ENCODE data around the gene JPH2. TPM values are rescaled to one million over a fixed set of nuclear protein-coding genes. Genes with fewer than 3 reads are reported as not detected.

The JPH2 gene
- total and polyA plus RNA-seq, 2 of the 4 experiments (the other 2 are of a cell fraction), result 0.44 to 0.54 TPM

- Histone ChIP-seq H3K27me3 (ENCODE audit: control insufficient read depth, insufficient read depth, low read length) (peaks cover 7% of the 10 kb centered on the region), H3K4ac (ENCODE audit: low read depth, low read length) (no peak overlapping the region; the same call in 1 of the 2 replicates), H4K8ac (ENCODE audit: low read depth in 2 of 2, low read length in 2 of 2) (no peak overlapping the region), H3K18ac (ENCODE audit: low read depth, low read length) (no peak overlapping the region), H3K4me1 (ENCODE audit: control insufficient read depth, insufficient read depth, low read length) (peaks cover 1% of the 10 kb centered on the region; the same call in 1 of the 2 replicates), H4K91ac (ENCODE audit: insufficient read depth, low read depth, low read length) (no peak overlapping the region), H3K56ac (ENCODE audit: extremely low read depth, insufficient read depth, low read length) (no peak overlapping the region), H3K27ac (ENCODE audit: insufficient read depth, low read length) (no peak overlapping the region), H3K9me1 (ENCODE audit: insufficient read depth, low read length) (no peaks in the 10 kb centered on the region; the same call in 1 of the 2 replicates), H3K14ac (replicated peaks; ENCODE audit: low read depth, low read length) (no peak overlapping the region), H3K9ac (ENCODE audit: low read depth, low read length) (no peak overlapping the region), H3K23ac (ENCODE audit: low read depth, low read length) (no peak overlapping the region), H2BK120ac (ENCODE audit: low read depth, low read length) (no peak overlapping the region), H3K4me3 (ENCODE audit: insufficient read depth, low read depth, low read length) (no peak overlapping the region), H4K20me1 (ENCODE audit: insufficient read depth, low read length) (no peaks in the 10 kb centered on the region), H3K4me2 (ENCODE audit: low read depth, low read length) (no peak overlapping the region), H2AK5ac (ENCODE audit: low read depth, low read length) (no peak overlapping the region), H3K36me3 (ENCODE audit: control insufficient read depth, insufficient read depth, low read length) (no peaks in the 10 kb centered on the region), H3K9me3 (ENCODE audit: control insufficient read depth, insufficient read depth, low read length) (no peaks in the 10 kb centered on the region), H2BK20ac (ENCODE audit: low read depth, low read length) (no peak overlapping the region), H2AFZ (replicated peaks; ENCODE audit: low read length, poor library complexity) (peak overlapping the region; percentile 8), H4K5ac (ENCODE audit: low read depth, low read length) (no peak overlapping the region), H3K79me1 (ENCODE audit: low read depth in 1 of 2, low read length in 2 of 2) (no peaks in the 10 kb centered on the region; a peak in 1 of 4 replicates), H2BK15ac (ENCODE audit: low read depth, low read length) (no peak overlapping the region), H2BK5ac (ENCODE audit: low read depth, low read length, poor library complexity, severe bottlenecking) (no peak overlapping the region), H2AK9ac (replicated peaks; ENCODE audit: low read depth, low read length, poor library complexity) (no peak overlapping the region)
- ATAC-seq (ENCODE audit: low read depth), result no peak
- in situ Hi-C loops (cut with MboI; ENCODE audit: low sequenced_read_pairs) (loop anchor here (5.0 kb wide), 2 partner anchors 70 to 195 kb away; partner anchors contain the start of genes FITM2 and JPH2), dilution Hi-C loops (cut with HindIII; ENCODE audit: low sequenced_read_pairs, unreplicated experiment) (no loop called here), intact Hi-C loops (cut with micrococcal nuclease) (loop anchor here (5.0 kb wide), 2 partner anchors 270 to 345 kb away; no protein-coding TSS in a partner anchor)
- no peak for DNase-seq
- no TSS peak for BruUV-seq (replicated peaks)
- 81% methylated on average over 6 of the region's 8 CpGs; no CpG with 5 or more reads in 1 of the 2 experiments for WGBS, 2 experiments (ENCODE audit: extremely low coverage in 2 of 2, insufficient read length in 1 of 2)
- CTCF ChIA-PET, result interaction anchor here (0.6 to 5.6 kb wide), 6 partner anchors 10 to 193 kb away, joined by 3 to 67 read pairs (median 4); partner anchors contain the start of genes FITM2 and JPH2
- POLR2A ChIA-PET (ENCODE audit: unreplicated experiment), result interaction anchor here (0.7 kb wide), 1 partner anchor 70 kb away, joined by 3 read pairs; no protein-coding TSS in a partner anchor
- TF ChIP-seq MAFK (IDR thresholded peaks at IDR 0.05; ENCODE audit: low read depth, low read length) (no peak), NFE2L2 (IDR thresholded peaks at IDR 0.05; ENCODE audit: low read depth, low read length) (no peak), ELK1 (IDR thresholded peaks at IDR 0.05; ENCODE audit: borderline replicate concordance, low read depth, low read length) (no peak), RFX5 (IDR thresholded peaks at IDR 0.05; ENCODE audit: low read depth, low read length) (no peak), CHD1 (IDR thresholded peaks at IDR 0.05; ENCODE audit: low read depth, low read length) (no peak), RAD21 (IDR thresholded peaks at IDR 0.05; ENCODE audit: low read length) (no peak), POLR2A (IDR thresholded peaks at IDR 0.05; ENCODE audit: low read depth, low read length) (no peak), BHLHE40 (IDR thresholded peaks at IDR 0.05; ENCODE audit: low read depth, low read length) (no peak), CEBPB (IDR thresholded peaks at IDR 0.05; ENCODE audit: low read depth, low read length) (no peak), MAZ (IDR thresholded peaks at IDR 0.05; ENCODE audit: borderline replicate concordance, low read depth, low read length) (no peak), FOS (IDR thresholded peaks at IDR 0.05; ENCODE audit: low read depth, low read length) (no peak), CTCF (conservative IDR thresholded peaks at IDR 0.05; ENCODE audit: low read depth, low read length) (no peak), SMC3 (IDR thresholded peaks at IDR 0.05; ENCODE audit: low read depth, low read length) (no peak), USF2 (IDR thresholded peaks at IDR 0.05; ENCODE audit: low read depth, low read length) (no peak)
Observed at GRCh38 chr20:44117296-44118184, 69.4 kb downstream of the JPH2 start.
